HCT116 (cell line): ENCODE results near the gene GFI1B. TPM values are rescaled to one million over a fixed set of nuclear protein-coding genes. Genes with fewer than 3 reads are reported as not detected.

Source experiments
- ATAC-seq: fragments of 200-7000 bp; cut with Tn5 transposase; 2 replicates; pipeline ENCODE4 v1.9.1; 2020; ENCODE audit warnings: mild to moderate bottlenecking, moderate library complexity
- BruUV-seq: library from RNA; stranded (reverse); fragments of 400-500 nt; replicated peaks from 2 replicates; lab custom pipeline; 2021; lab: Mats Ljungman, UMichigan
- CTCF ChIA-PET: fragments of 300-600 bp; sonication (Branson Sonifier 250); formaldehyde crosslinking; loops from one replicate; lab custom pipeline; 2021; ENCODE audit warnings: antibody characterized with exemption; lab: Charles Lee
- POLR2A ChIA-PET: fragments of 300-600, 350-600 bp; sonication (Branson Sonifier 250); formaldehyde crosslinking; loops from one replicate; lab custom pipeline; 2021; ENCODE audit warnings: antibody characterized with exemption; lab: Charles Lee
- RAD21 ChIA-PET, 2 experiments: fragments of 300-600 bp; sonication (Branson Sonifier 250); formaldehyde crosslinking; loops; one replicate each; lab custom pipeline; 2023; ENCODE audit warnings: low total read pairs in 2 of 2; ENCODE audit not compliant: uncharacterized antibody in 2 of 2, unreplicated experiment in 2 of 2, low non-redundant PET in 1 of 2; lab: Charles Lee
- DNase-seq: peaks from one replicate; pipeline ENCODE4 v3.0.0-alpha.2; 2010; ENCODE audit warnings: low read depth, low spot score
- H2AFZ ChIP-seq: fragments of 200-600 bp; shearing (Covaris generic), sonication (generic); 2 replicates; pipeline ENCODE4 v1.6.1; 2017; ENCODE audit warnings: low read depth, mixed run types, mixed read lengths, antibody characterized with exemption, low read length; ENCODE audit not compliant: poor library complexity, severe bottlenecking
- H3K27ac ChIP-seq: 2 replicates; pipeline ENCODE4 v1.5.1; 2012; ENCODE audit warnings: low read depth, low read length
- H3K27me3 ChIP-seq: fragments of 200-600 bp; sonication (generic); 2 replicates; pipeline ENCODE4 v1.6.1; 2016; ENCODE audit warnings: mixed run types, low read length, mixed read lengths; ENCODE audit not compliant: insufficient read depth
- H3K36me3 ChIP-seq, 2 experiments: fragments of 200-500 bp in 1 of 2; fragments of 200-600 bp in 1 of 2; sonication (Bioruptor generic) in 1 of 2; sonication (generic) in 1 of 2; 2 replicates each; pipeline versions ENCODE4 v1.5.1 to v1.6.1; 2014 to 2016; ENCODE audit warnings: low read length in 2 of 2, inconsistent platforms in 1 of 2, mixed read lengths in 1 of 2, mixed run types in 1 of 2; ENCODE audit not compliant: insufficient read depth in 2 of 2, control insufficient read depth in 1 of 2
- H3K4me1 ChIP-seq, 2 experiments: fragments of 200-600 bp in 1 of 2; sonication (generic) in 1 of 2; 2 replicates each; pipeline versions ENCODE4 v1.5.1 to v1.6.1; 2012 to 2017; ENCODE audit warnings: low read length in 2 of 2, inconsistent platforms in 1 of 2, mild to moderate bottlenecking in 1 of 2, mixed read lengths in 1 of 2, mixed run types in 1 of 2, moderate library complexity in 1 of 2; ENCODE audit not compliant: insufficient read depth in 2 of 2, control insufficient read depth in 1 of 2
- H3K4me2 ChIP-seq: fragments of 200-600 bp; sonication (generic); 2 replicates; pipeline ENCODE4 v1.6.1; 2017; ENCODE audit warnings: mixed run types, low read length, mixed read lengths
- H3K4me3 ChIP-seq, 2 experiments: fragments of 200-600 bp in 1 of 2; sonication (generic) in 1 of 2; replicated peaks in 1 of 2; 2 replicates each; pipeline ENCODE4 v1.5.1; 2011 to 2016; ENCODE audit warnings: low read length in 2 of 2, control low read depth in 1 of 2, low read depth in 1 of 2, mild to moderate bottlenecking in 1 of 2, mixed read lengths in 1 of 2, mixed run types in 1 of 2
- H3K79me2 ChIP-seq: fragments of 200-600 bp; sonication (generic); 2 replicates; pipeline ENCODE4 v1.6.1; 2017; ENCODE audit warnings: mild to moderate bottlenecking, mixed run types, low read length, moderate library complexity, mixed read lengths; ENCODE audit not compliant: insufficient read depth
- H3K9ac ChIP-seq: fragments of 200-600 bp; sonication (generic); 2 replicates; pipeline ENCODE4 v1.6.1; 2016; ENCODE audit warnings: low read length, mixed read lengths
- H3K9me2 ChIP-seq: fragments of 200-600 bp; sonication (generic), shearing (Covaris generic); 2 replicates; pipeline ENCODE4 v1.6.1; 2017; ENCODE audit warnings: mixed run types, mild to moderate bottlenecking, moderate library complexity; ENCODE audit not compliant: insufficient read depth
- H3K9me3 ChIP-seq, 2 experiments: fragments of 200-500 bp in 1 of 2; fragments of 200-600 bp in 1 of 2; sonication (Bioruptor generic) in 1 of 2; sonication (generic) in 1 of 2; 2 replicates each; pipeline ENCODE4 v1.6.1; 2014 to 2017; ENCODE audit warnings: low read length in 2 of 2, mixed read lengths in 2 of 2, inconsistent platforms in 1 of 2, low read depth in 1 of 2, mild to moderate bottlenecking in 1 of 2, mixed run types in 1 of 2, moderate library complexity in 1 of 2; ENCODE audit not compliant: control insufficient read depth in 1 of 2, insufficient read depth in 1 of 2
- H4K20me1 ChIP-seq: fragments of 200-600 bp; sonication (generic), shearing (Covaris generic); 2 replicates; pipeline ENCODE4 v1.6.1; 2017; ENCODE audit warnings: mixed run types, mild to moderate bottlenecking, moderate library complexity; ENCODE audit not compliant: insufficient read depth
- CEBPB ChIP-seq: IDR thresholded peaks from 2 replicates; pipeline ENCODE4 v1.6.1; 2012; ENCODE audit warnings: low read depth
- ELF1 ChIP-seq: IDR thresholded peaks from 2 replicates; pipeline ENCODE4 v1.6.1; 2012; ENCODE audit warnings: low read depth, borderline replicate concordance
- EZH2phosphoT487 ChIP-seq: fragments of 200-600 bp; IDR thresholded peaks from 2 replicates; pipeline ENCODE4 v1.6.1; 2018; ENCODE audit warnings: antibody characterized with exemption, borderline replicate concordance
- POLR2A ChIP-seq: IDR thresholded peaks from 2 replicates; pipeline ENCODE4 v1.7.0; 2011; ENCODE audit warnings: borderline replicate concordance; ENCODE audit not compliant: insufficient read depth, insufficient read length; ENCODE audit errors: extremely low read depth
- POLR2AphosphoS5 ChIP-seq: IDR thresholded peaks from 2 replicates; pipeline ENCODE4 v1.6.1; 2011; ENCODE audit warnings: mild to moderate bottlenecking, low read depth, low read length, moderate library complexity
- SIN3A ChIP-seq: IDR thresholded peaks from 2 replicates; pipeline ENCODE4 v1.6.1; 2012; ENCODE audit warnings: low read depth
- SRF ChIP-seq: IDR thresholded peaks from 2 replicates; pipeline ENCODE4 v1.6.1; 2012; ENCODE audit warnings: low read depth
- TCF7L2 ChIP-seq: IDR thresholded peaks from 2 replicates; pipeline ENCODE4 v1.7.0; 2011; ENCODE audit warnings: borderline replicate concordance, inconsistent platforms; ENCODE audit not compliant: insufficient read depth, insufficient read length; ENCODE audit errors: extremely low read depth
- ZNF274 ChIP-seq: fragments of 200-500 bp; sonication (Bioruptor generic); IDR thresholded peaks from 2 replicates; pipeline ENCODE4 v1.6.1; 2014; ENCODE audit warnings: mild to moderate bottlenecking, low read depth, low read length, inconsistent platforms
- intact Hi-C: fragments of 100-400 bp; cut with micrococcal nuclease; formaldehyde crosslinking; loops from 2 replicates; pipeline ENCODE4 v1.10.0; 2022
- total RNA-seq: library from RNA; stranded (reverse); gene quantifications from one replicate; pipeline ENCODE4 v1.2.1, GENCODE V29; 2021; ENCODE audit not compliant: unreplicated experiment
- TF ChIP-seq, protein P1 (sequence below): IDR thresholded peaks from 2 replicates; pipeline ENCODE4 v1.6.1; 2012

GFI1B gene
- total RNA-seq, 1 experiment from 2014 or later: 0.20 TPM

DNA sequence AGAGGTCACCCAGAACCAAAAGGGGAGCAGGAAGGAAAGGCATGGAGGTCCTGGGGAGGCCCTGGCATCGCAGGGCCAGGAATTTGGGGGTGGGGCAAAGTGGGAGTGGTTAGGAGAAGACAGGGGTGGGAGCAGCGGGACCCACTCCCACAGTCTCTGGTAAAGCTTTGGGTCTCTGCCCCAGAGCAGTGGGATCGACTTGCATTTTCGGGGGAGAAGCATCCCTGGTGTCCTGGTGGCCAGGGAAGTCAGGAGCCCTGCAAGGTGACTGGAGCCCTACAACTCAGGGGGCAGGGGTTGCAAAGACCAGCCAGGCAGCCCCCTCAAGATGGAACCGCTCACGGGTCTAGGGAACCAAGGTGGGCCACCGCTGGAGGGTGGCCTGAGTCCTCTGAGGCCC is 29.9 kb downstream of the GFI1B start:
- ATAC-seq: no peak
- Histone ChIP-seq H3K9ac (no peak overlapping the region), H3K27me3 (no peaks in the 10 kb centered on the region), H3K9me3 (0 out of 4 replicates have a peak, but pooled peaks cover 0 to 3% of the 10 kb centered on the region in 2 experiments), H3K79me2 (no peaks in the 10 kb centered on the region), H3K36me3 (no peaks in the 10 kb centered on the region), H4K20me1 (no peaks in the 10 kb centered on the region), H3K4me1 (no peaks in the 10 kb centered on the region), H2AFZ (no peak overlapping the region), H3K4me2 (no peak overlapping the region), H3K4me3 (no peak overlapping the region), H3K27ac (no peak overlapping the region), H3K9me2 (no peaks in the 10 kb centered on the region)
- DNase-seq: no peak
- CTCF ChIA-PET: no interaction called here
- BruUV-seq: no TSS peak
- RAD21 ChIA-PET: no interaction called here
- intact Hi-C loops: no loop called here
- POLR2A ChIA-PET: no interaction called here
- no peak for TF ChIP-seq POLR2AphosphoS5
- TF ChIP-seq EZH2phosphoT487: no peak
- TF ChIP-seq ELF1: no peak
- TF ChIP-seq SRF: no peak
- TF ChIP-seq, all 23 proteins: peak for 0

DNA sequence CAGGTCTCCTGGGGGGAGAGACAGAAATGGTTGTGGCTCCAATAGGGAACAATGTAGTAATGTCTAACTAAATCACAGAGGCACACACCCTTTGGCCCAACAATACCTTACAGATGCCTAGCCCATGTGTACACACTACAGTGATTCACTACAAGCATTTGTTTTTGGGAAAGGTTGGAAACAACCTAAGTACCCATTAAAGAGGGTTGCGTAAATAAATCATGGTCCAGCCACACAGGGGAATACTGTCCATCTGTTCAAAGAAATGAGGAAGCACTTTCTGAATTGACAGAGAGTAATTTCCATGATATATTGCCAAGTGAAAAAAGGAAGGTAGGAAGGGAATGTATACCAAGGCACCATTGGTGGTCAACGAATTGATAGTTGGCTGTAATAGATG is 30.3 kb downstream of the GFI1B start:
- H3K9ac ChIP-seq: no peak overlapping the region
- no peak for DNase-seq
- no peaks in the 10 kb centered on the region for H4K20me1 ChIP-seq
- H3K27ac ChIP-seq: no peak overlapping the region
- H3K9me2 ChIP-seq: no peaks in the 10 kb centered on the region
- ChIA-PET CTCF (no interaction called here), POLR2A (no interaction called here), RAD21 (no interaction called here)
- BruUV-seq: no TSS peak
- H3K4me2 ChIP-seq: no peak overlapping the region
- TF ChIP-seq, protein P1, sequence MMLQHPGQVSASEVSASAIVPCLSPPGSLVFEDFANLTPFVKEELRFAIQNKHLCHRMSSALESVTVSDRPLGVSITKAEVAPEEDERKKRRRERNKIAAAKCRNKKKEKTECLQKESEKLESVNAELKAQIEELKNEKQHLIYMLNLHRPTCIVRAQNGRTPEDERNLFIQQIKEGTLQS: no peak
- TF ChIP-seq SIN3A (no peak), ZNF274 (no peak), SRF (no peak), TCF7L2 (no peak), EZH2phosphoT487 (no peak), ELF1 (no peak), POLR2A (no peak), CEBPB (no peak)
- H2AFZ ChIP-seq: no peak overlapping the region
- no peaks in the 10 kb centered on the region for H3K27me3 ChIP-seq
- no peak overlapping the region for H3K4me3 ChIP-seq
- no peaks in the 10 kb centered on the region for H3K79me2 ChIP-seq
- 0 out of 4 replicates have a peak, but pooled peaks cover 0 to 3% of the 10 kb centered on the region in 2 experiments for H3K9me3 ChIP-seq
- no peaks in the 10 kb centered on the region for H3K4me1 ChIP-seq
- no peak for ATAC-seq
- no peaks in the 10 kb centered on the region for H3K36me3 ChIP-seq
- intact Hi-C loops: no loop called here
